H9 (cell line): ENCODE results near the gene PIK3R5. TPM values are rescaled to one million over a fixed set of nuclear protein-coding genes. Genes with fewer than 3 reads are reported as not detected.
A peak's percentile ranks its signal among the peaks of the same experiment; 100 is the strongest.

Experiments
- DNase-seq: peaks from one replicate; pipeline ENCODE4 v3.0.0-alpha.2; 2017
- H2AFZ ChIP-seq: one replicate; pipeline ENCODE4 v1.6.1; 2013; ENCODE audit warnings: mild to moderate bottlenecking, low read length, control low read depth, moderate library complexity
- H2AK5ac ChIP-seq: 2 replicates; pipeline ENCODE4 v1.6.1; 2013; ENCODE audit warnings: low read length, control low read depth, mixed read lengths; ENCODE audit not compliant: insufficient read length
- H2BK120ac ChIP-seq: one replicate; pipeline ENCODE4 v1.6.1; 2013; ENCODE audit warnings: low read depth, mild to moderate bottlenecking, low read length, control low read depth, inconsistent platforms; ENCODE audit not compliant: poor library complexity, severe bottlenecking
- H2BK12ac ChIP-seq: 2 replicates; pipeline ENCODE4 v1.6.1; 2013; ENCODE audit warnings: low read length, control low read depth, mixed read lengths, low read depth; ENCODE audit not compliant: insufficient read length
- H2BK15ac ChIP-seq: 2 replicates; pipeline ENCODE4 v1.6.1; 2013; ENCODE audit warnings: low read depth, low read length, control low read depth
- H2BK20ac ChIP-seq: one replicate; pipeline ENCODE4 v1.6.1; 2013; ENCODE audit warnings: low read depth, mild to moderate bottlenecking, low read length, control low read depth, inconsistent platforms; ENCODE audit not compliant: poor library complexity, severe bottlenecking
- H2BK5ac ChIP-seq: 2 replicates; pipeline ENCODE4 v1.6.1; 2013; ENCODE audit warnings: low read length, control low read depth, mixed read lengths; ENCODE audit not compliant: insufficient read length
- H3K14ac ChIP-seq: 2 replicates; pipeline ENCODE4 v1.6.1; 2013; ENCODE audit warnings: low read length, control low read depth; ENCODE audit not compliant: insufficient read depth
- H3K18ac ChIP-seq: 2 replicates; pipeline ENCODE4 v1.6.1; 2013; ENCODE audit warnings: low read depth, mild to moderate bottlenecking, mixed read lengths, low read length, control low read depth; ENCODE audit not compliant: insufficient read length
- H3K23ac ChIP-seq: 2 replicates; pipeline ENCODE4 v1.6.1; 2013; ENCODE audit warnings: low read length, control low read depth, mixed read lengths, low read depth; ENCODE audit not compliant: insufficient read length
- H3K23me2 ChIP-seq: 2 replicates; pipeline ENCODE4 v1.6.1; 2013; ENCODE audit warnings: low read depth, mild to moderate bottlenecking, mixed read lengths, low read length, control low read depth; ENCODE audit not compliant: insufficient read length, poor library complexity, severe bottlenecking
- H3K27ac ChIP-seq: 2 replicates; pipeline ENCODE4 v1.5.1; 2013; ENCODE audit warnings: low read length, control low read depth, mixed read lengths, low read depth; ENCODE audit not compliant: insufficient read length
- H3K27me3 ChIP-seq: 2 replicates; pipeline ENCODE4 v1.6.1; 2013; ENCODE audit warnings: low read length, control low read depth, inconsistent platforms; ENCODE audit not compliant: insufficient read depth
- H3K4ac ChIP-seq: 2 replicates; pipeline ENCODE4 v1.6.1; 2013; ENCODE audit warnings: low read depth, mild to moderate bottlenecking, control low read depth, inconsistent platforms, low read length, moderate library complexity
- H3K4me1 ChIP-seq: 2 replicates; pipeline ENCODE4 v1.6.1; 2013; ENCODE audit warnings: low read length, control low read depth, inconsistent platforms; ENCODE audit not compliant: insufficient read depth
- H3K4me2 ChIP-seq: 2 replicates; pipeline ENCODE4 v1.6.1; 2013; ENCODE audit warnings: low read length, control low read depth, mixed read lengths; ENCODE audit not compliant: insufficient read length, insufficient read depth
- H3K56ac ChIP-seq: 2 replicates; pipeline ENCODE4 v1.6.1; 2013; ENCODE audit warnings: low read depth, mild to moderate bottlenecking, mixed read lengths, low read length, control low read depth; ENCODE audit not compliant: insufficient read length
- H3K79me1 ChIP-seq: 2 replicates; pipeline ENCODE4 v1.6.1; 2013; ENCODE audit warnings: low read depth, mild to moderate bottlenecking, moderate library complexity, low read length, control low read depth, inconsistent platforms; ENCODE audit not compliant: insufficient read depth, poor library complexity, severe bottlenecking
- H3K79me2 ChIP-seq: 2 replicates; pipeline ENCODE4 v1.6.1; 2013; ENCODE audit warnings: low read length, control low read depth, inconsistent platforms; ENCODE audit not compliant: insufficient read depth
- H3K9ac ChIP-seq: 2 replicates; pipeline ENCODE4 v1.6.1; 2013; ENCODE audit warnings: low read length, control low read depth, mixed read lengths; ENCODE audit not compliant: insufficient read length; ENCODE audit errors: extremely low read depth
- H3K9me3 ChIP-seq: one replicate; pipeline ENCODE4 v1.6.1; 2013; ENCODE audit warnings: low read depth, low read length, inconsistent platforms; ENCODE audit not compliant: control insufficient read depth
- H3T11ph ChIP-seq: one replicate; pipeline ENCODE4 v1.6.1; 2013; ENCODE audit warnings: mild to moderate bottlenecking, low read length, control low read depth, inconsistent platforms
- H4K20me1 ChIP-seq: one replicate; pipeline ENCODE4 v1.6.1; 2013; ENCODE audit not compliant: control insufficient read depth, insufficient read length, insufficient read depth
- H4K5ac ChIP-seq: 2 replicates; pipeline ENCODE4 v1.6.1; 2013; ENCODE audit warnings: low read depth, mild to moderate bottlenecking, mixed read lengths, low read length, control low read depth; ENCODE audit not compliant: insufficient read length
- H4K8ac ChIP-seq: replicated peaks from 2 replicates; pipeline ENCODE4 v1.6.1; 2013; ENCODE audit warnings: low read length, control low read depth, mixed read lengths, low read depth; ENCODE audit not compliant: insufficient read length
- H4K91ac ChIP-seq: 2 replicates; pipeline ENCODE4 v1.6.1; 2013; ENCODE audit warnings: low read depth, mild to moderate bottlenecking, moderate library complexity, mixed read lengths, low read length, control low read depth; ENCODE audit not compliant: insufficient read length
- H3K27ac Mint-ChIP-seq, 3 experiments: 2 replicates in 2 of 3; 3 replicates in 1 of 3; pipeline ENCODE4 v1.8.0; 2020 to 2021; ENCODE audit warnings: mixed read lengths in 3 of 3, mild to moderate bottlenecking in 1 of 3, moderate library complexity in 1 of 3
- H3K27me3 Mint-ChIP-seq: 2 replicates; pipeline ENCODE4 v1.8.0; 2021; ENCODE audit warnings: low read depth, mild to moderate bottlenecking, moderate library complexity, mixed read lengths
- H3K36me3 Mint-ChIP-seq, 3 experiments: 2 replicates in 2 of 3; 3 replicates in 1 of 3; pipeline ENCODE4 v1.8.0; 2020 to 2021; ENCODE audit warnings: low read depth in 3 of 3, mixed read lengths in 3 of 3; ENCODE audit not compliant: insufficient read depth in 1 of 3
- H3K4me1 Mint-ChIP-seq, 2 experiments: 2 replicates each; pipeline ENCODE4 v1.8.0; 2020; ENCODE audit warnings: mixed read lengths in 2 of 2
- H3K4me3 Mint-ChIP-seq, 2 experiments: 2 replicates in 1 of 2; 3 replicates in 1 of 2; pipeline ENCODE4 v1.8.0; 2020 to 2021; ENCODE audit warnings: mild to moderate bottlenecking in 2 of 2, mixed read lengths in 2 of 2, moderate library complexity in 1 of 2
- H3K9me3 Mint-ChIP-seq, 2 experiments: 2 replicates in 1 of 2; 3 replicates in 1 of 2; pipeline ENCODE4 v1.8.0; 2020; ENCODE audit warnings: mild to moderate bottlenecking in 2 of 2, mixed read lengths in 2 of 2, moderate library complexity in 1 of 2
- CTCF ChIP-seq: fragments of 200-600 bp; sonication (generic); conservative IDR thresholded peaks from 3 replicates; pipeline ENCODE4 v1.8.0; 2021; ENCODE audit warnings: antibody characterized with exemption, mild to moderate bottlenecking
- WGBS: extraction: QIAGEN DNeasy Blood & Tissue Kit; methylation state at CpG from one replicate; pipeline ENCODE4 v1.1.7; 2013; ENCODE audit warnings: missing lambda C conversion rate, low lambda C conversion rate, mixed read lengths; ENCODE audit not compliant: insufficient read length; ENCODE audit errors: extremely low coverage; 5-methylcytosine and 5-hydroxymethylcytosine counted together
- total RNA-seq: library from RNA; stranded (reverse); gene quantifications from 2 replicates; pipeline ENCODE4 v1.2.1, GENCODE V29; 2021

The PIK3R5 gene
- total RNA-seq, 1 experiment from 2014 or later, result 1.4 TPM

- Histone ChIP-seq H4K20me1 (no peaks in the 10 kb centered on the region), H4K5ac (no peak overlapping the region), H3K79me1 (no peaks in the 10 kb centered on the region), H2BK15ac (no peak overlapping the region), H3K14ac (no peak overlapping the region), H3K9ac (no peak overlapping the region), H3K9me3 (no peaks in the 10 kb centered on the region), H3K79me2 (no peaks in the 10 kb centered on the region), H3K18ac (no peak overlapping the region), H2BK20ac (no peak overlapping the region), H3K27me3 (no peaks in the 10 kb centered on the region), H2BK120ac (no peak overlapping the region), H3K23ac (no peak overlapping the region), H2AFZ (no peak overlapping the region), H4K8ac (no peak overlapping the region), H3K56ac (no peak overlapping the region), H2BK5ac (no peak overlapping the region), H3K4me2 (no peak overlapping the region), H3T11ph (no peak overlapping the region), H2AK5ac (no peak overlapping the region), H3K4me1 (no peaks in the 10 kb centered on the region), H2BK12ac (no peak overlapping the region), H3K23me2 (no peaks in the 10 kb centered on the region), H4K91ac (no peak overlapping the region), H3K27ac (no peak overlapping the region), H3K4ac (no peak overlapping the region)
- DNase-seq, result no peak
- Mint-ChIP-seq H3K4me3 (no peak overlapping the region), H3K4me1 (peaks cover 4 to 5% of the 10 kb centered on the region in 2 experiments), H3K36me3 (no peaks in the 10 kb centered on the region), H3K27me3 (peaks cover 3% of the 10 kb centered on the region), H3K27ac (peak overlapping the region in 1 of 3 experiments; percentile 31; a peak in 2 of 7 replicates), H3K9me3 (no peaks in the 10 kb centered on the region; a peak in 1 of 5 replicates)
- WGBS, result no CpG with 5 or more reads among the region's 18 CpGs
- TF ChIP-seq CTCF, result no peak
Measured at GRCh38 chr17:8910969-8911604, 54.4 kb downstream of the PIK3R5 start.
